OCI-LY1 (cell line): ENCODE results near the gene DIRAS2.

Experiments used
- H2AFZ ChIP-seq: fragments of 200-600 bp; sonication (generic), shearing (Covaris generic); 2 replicates; pipeline ENCODE4 v1.6.0; 2014; ENCODE audit warnings: antibody characterized with exemption, mild to moderate bottlenecking, low read length
- H3F3A ChIP-seq: fragments of 200-600 bp; sonication (generic), shearing (Covaris generic); 2 replicates; pipeline ENCODE4 v1.6.0; 2014; ENCODE audit warnings: mild to moderate bottlenecking, antibody characterized with exemption, low read length, moderate library complexity; ENCODE audit not compliant: insufficient read depth
- H3K27ac ChIP-seq: fragments of 200-600 bp; sonication (generic); 2 replicates; pipeline ENCODE4 v1.5.1; 2014; ENCODE audit warnings: low read length, mixed run types, mild to moderate bottlenecking, low read depth; ENCODE audit not compliant: poor library complexity, severe bottlenecking
- H3K27me3 ChIP-seq: fragments of 200-600 bp; sonication (generic); 2 replicates; pipeline ENCODE4 v1.6.0; 2014; ENCODE audit warnings: antibody characterized with exemption, mild to moderate bottlenecking, low read length, moderate library complexity; ENCODE audit not compliant: insufficient read depth
- H3K36me3 ChIP-seq: fragments of 200-600 bp; sonication (generic); 2 replicates; pipeline ENCODE4 v1.6.1; 2014; ENCODE audit warnings: mild to moderate bottlenecking, antibody characterized with exemption, low read length, moderate library complexity, mixed read lengths; ENCODE audit not compliant: insufficient read depth
- H3K4me1 ChIP-seq: fragments of 200-600 bp; sonication (generic); 2 replicates; pipeline ENCODE4 v1.5.1; 2014; ENCODE audit warnings: mild to moderate bottlenecking, low read length, moderate library complexity; ENCODE audit not compliant: insufficient read depth, severe bottlenecking
- H3K4me2 ChIP-seq: fragments of 200-600 bp; sonication (generic), shearing (Covaris generic); 2 replicates; pipeline ENCODE4 v1.6.1; 2014; ENCODE audit warnings: low read length
- H3K4me3 ChIP-seq: fragments of 200-600 bp; sonication (generic); 2 replicates; pipeline ENCODE4 v1.5.1; 2014; ENCODE audit warnings: low read length, low read depth, mild to moderate bottlenecking, mixed read lengths; ENCODE audit not compliant: poor library complexity, severe bottlenecking
- H3K79me2 ChIP-seq: fragments of 200-600 bp; shearing (Covaris generic); 2 replicates; pipeline ENCODE4 v1.6.1; 2016; ENCODE audit warnings: mixed run types, low read length, mixed read lengths; ENCODE audit not compliant: insufficient read depth
- H3K9ac ChIP-seq: fragments of 200-600 bp; sonication (generic), shearing (Covaris generic); 2 replicates; pipeline ENCODE4 v1.6.1; 2014; ENCODE audit warnings: mild to moderate bottlenecking, low read length, mixed read lengths
- H3K9me2 ChIP-seq: fragments of 200-600 bp; sonication (generic), shearing (Covaris generic); 2 replicates; pipeline ENCODE4 v1.6.1; 2014; ENCODE audit warnings: low read depth, mild to moderate bottlenecking, low read length, mixed read lengths
- H3K9me3 ChIP-seq: fragments of 200-600 bp; shearing (Covaris generic); 2 replicates; pipeline ENCODE4 v1.6.1; 2014; ENCODE audit warnings: low read length, mixed read lengths
- H4K20me1 ChIP-seq: fragments of 200-600 bp; sonication (generic), shearing (Covaris generic); 2 replicates; pipeline ENCODE4 v1.6.0; 2016; ENCODE audit warnings: mild to moderate bottlenecking, low read length; ENCODE audit not compliant: insufficient read depth
- EZH2 ChIP-seq: fragments of 200-600 bp; sonication (generic), shearing (Covaris generic); IDR thresholded peaks from 2 replicates; pipeline ENCODE4 v1.8.0; 2017; ENCODE audit warnings: borderline replicate concordance, mixed run types, mild to moderate bottlenecking, antibody characterized with exemption, low read length, moderate library complexity, mixed read lengths
- TF ChIP-seq, protein P1 (sequence below): fragments of 200-600 bp; sonication (generic), shearing (Covaris generic); IDR thresholded peaks from 2 replicates; pipeline ENCODE4 v1.5.1; 2017; ENCODE audit warnings: mild to moderate bottlenecking, antibody characterized with exemption, low read length, moderate library complexity, mixed read lengths

Gene DIRAS2

DNA sequence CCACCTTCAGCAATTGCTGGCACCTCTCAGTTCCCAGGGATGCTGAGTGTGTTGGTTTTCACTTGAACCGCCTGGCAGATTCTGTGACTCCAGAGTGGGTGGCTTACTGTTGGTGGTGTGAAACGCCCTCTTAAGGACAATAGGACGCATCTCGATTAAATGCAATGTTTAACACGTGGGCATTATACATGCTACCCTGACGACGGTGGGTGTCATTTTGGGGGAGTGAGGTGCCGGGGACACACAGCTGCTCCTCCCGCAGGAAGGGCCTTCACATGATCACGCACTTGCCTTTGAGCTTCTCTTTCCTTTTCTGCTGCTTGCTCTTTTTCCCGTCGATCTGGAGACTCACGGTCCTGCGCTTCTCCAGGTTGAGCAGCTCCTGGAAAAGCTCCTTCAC is 29.7 kb downstream of the DIRAS2 start:
- Histone ChIP-seq H3K9me3 (no peaks in the 10 kb centered on the region), H3K9ac (no peak overlapping the region), H3K4me2 (no peak overlapping the region), H3K4me3 (no peak overlapping the region), H3F3A (no peaks in the 10 kb centered on the region), H3K27ac (no peak overlapping the region), H3K4me1 (no peaks in the 10 kb centered on the region), H2AFZ (no peak overlapping the region), H3K27me3 (no peaks in the 10 kb centered on the region; the same call in 1 of the 2 replicates), H4K20me1 (no peaks in the 10 kb centered on the region), H3K9me2 (no peaks in the 10 kb centered on the region), H3K79me2 (no peaks in the 10 kb centered on the region), H3K36me3 (no peaks in the 10 kb centered on the region)
- TF ChIP-seq, protein P1, sequence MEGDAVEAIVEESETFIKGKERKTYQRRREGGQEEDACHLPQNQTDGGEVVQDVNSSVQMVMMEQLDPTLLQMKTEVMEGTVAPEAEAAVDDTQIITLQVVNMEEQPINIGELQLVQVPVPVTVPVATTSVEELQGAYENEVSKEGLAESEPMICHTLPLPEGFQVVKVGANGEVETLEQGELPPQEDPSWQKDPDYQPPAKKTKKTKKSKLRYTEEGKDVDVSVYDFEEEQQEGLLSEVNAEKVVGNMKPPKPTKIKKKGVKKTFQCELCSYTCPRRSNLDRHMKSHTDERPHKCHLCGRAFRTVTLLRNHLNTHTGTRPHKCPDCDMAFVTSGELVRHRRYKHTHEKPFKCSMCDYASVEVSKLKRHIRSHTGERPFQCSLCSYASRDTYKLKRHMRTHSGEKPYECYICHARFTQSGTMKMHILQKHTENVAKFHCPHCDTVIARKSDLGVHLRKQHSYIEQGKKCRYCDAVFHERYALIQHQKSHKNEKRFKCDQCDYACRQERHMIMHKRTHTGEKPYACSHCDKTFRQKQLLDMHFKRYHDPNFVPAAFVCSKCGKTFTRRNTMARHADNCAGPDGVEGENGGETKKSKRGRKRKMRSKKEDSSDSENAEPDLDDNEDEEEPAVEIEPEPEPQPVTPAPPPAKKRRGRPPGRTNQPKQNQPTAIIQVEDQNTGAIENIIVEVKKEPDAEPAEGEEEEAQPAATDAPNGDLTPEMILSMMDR, result no peak
- no peak for TF ChIP-seq EZH2

DNA sequence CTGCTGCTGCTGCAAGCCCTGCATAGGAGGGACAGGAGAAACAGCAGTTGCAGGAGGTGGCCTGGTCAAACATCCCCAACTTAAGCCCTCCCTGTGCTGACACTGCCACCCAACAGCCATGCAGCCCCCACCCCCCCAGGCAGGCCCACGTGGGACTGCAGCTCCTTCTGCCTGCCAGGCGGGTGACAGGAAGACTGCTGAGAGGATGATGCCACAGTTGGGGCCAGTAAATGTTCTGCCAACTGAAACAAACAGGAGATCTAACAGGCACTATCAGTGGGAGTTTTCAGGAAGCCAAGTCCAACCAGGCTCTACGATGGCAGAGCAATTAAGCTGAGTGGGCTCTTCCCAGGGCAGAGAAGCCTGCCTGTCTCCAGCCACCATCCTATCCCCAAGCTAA is 31.1 kb downstream of the DIRAS2 start:
- no peak overlapping the region for H3K9ac ChIP-seq
- no peaks in the 10 kb centered on the region for H3F3A ChIP-seq
- no peaks in the 10 kb centered on the region for H3K36me3 ChIP-seq
- no peak overlapping the region for H3K4me3 ChIP-seq
- no peaks in the 10 kb centered on the region for H3K9me2 ChIP-seq
- no peaks in the 10 kb centered on the region for H4K20me1 ChIP-seq
- TF ChIP-seq, protein P1, result no peak
- no peak for TF ChIP-seq EZH2
- H3K4me1 ChIP-seq, result no peaks in the 10 kb centered on the region
- H3K9me3 ChIP-seq, result no peaks in the 10 kb centered on the region
- H3K27me3 ChIP-seq, result no peaks in the 10 kb centered on the region; the same call in 1 of the 2 replicates
- H3K27ac ChIP-seq, result no peak overlapping the region
- H2AFZ ChIP-seq, result no peak overlapping the region
- no peak overlapping the region for H3K4me2 ChIP-seq
- no peaks in the 10 kb centered on the region for H3K79me2 ChIP-seq

DNA sequence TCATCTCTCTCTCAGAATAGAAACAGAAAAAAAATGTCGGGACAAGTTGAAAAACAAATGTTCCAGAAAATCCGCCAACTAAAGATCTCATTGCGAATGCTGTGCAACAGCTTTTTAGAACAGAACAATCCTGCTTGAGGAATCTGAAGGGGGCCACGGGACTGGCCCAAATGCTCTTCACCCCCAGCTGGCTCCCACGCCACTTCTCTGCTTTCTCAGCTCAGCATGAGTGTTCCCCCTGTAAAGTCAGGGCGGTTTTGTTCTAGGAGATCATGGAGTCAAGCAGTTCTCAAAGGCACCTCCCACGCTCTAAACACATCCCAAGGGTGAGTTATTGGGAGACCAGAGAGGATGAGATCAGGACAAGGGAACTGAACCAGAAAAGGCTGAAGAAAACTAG is 31.5 kb downstream of the DIRAS2 start:
- Histone ChIP-seq H3K4me2 (no peak overlapping the region), H3K9me2 (no peaks in the 10 kb centered on the region), H3K9me3 (no peaks in the 10 kb centered on the region), H2AFZ (no peak overlapping the region), H3K4me3 (no peak overlapping the region), H3K9ac (no peak overlapping the region), H3K36me3 (no peaks in the 10 kb centered on the region), H4K20me1 (no peaks in the 10 kb centered on the region), H3K27ac (no peak overlapping the region), H3K4me1 (no peaks in the 10 kb centered on the region), H3K79me2 (no peaks in the 10 kb centered on the region), H3K27me3 (no peaks in the 10 kb centered on the region; the same call in 1 of the 2 replicates), H3F3A (no peaks in the 10 kb centered on the region)
- TF ChIP-seq, protein P1, result no peak
- no peak for TF ChIP-seq EZH2
